ENCODE results near the gene IQSEC1.

The IQSEC1 gene

DNA sequence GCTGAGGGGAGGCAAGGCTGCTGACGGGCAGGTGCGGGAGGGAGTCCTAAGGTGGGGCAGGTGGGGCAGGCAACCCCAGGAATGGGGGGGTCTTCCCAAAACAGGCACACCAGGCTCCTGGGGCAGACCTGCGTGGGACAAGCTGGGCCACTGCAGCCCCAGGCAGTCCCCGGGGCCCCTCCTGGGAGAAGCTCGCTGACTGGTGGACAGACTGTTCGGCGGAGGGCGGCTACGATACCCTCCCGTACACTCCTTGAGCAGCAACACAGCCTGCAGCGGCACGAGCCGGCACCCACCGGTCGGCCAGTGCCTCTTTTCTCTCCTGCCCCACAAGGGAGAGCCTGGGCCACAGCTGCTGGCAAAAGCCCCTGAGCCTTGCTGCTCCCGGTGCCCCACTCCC is 165.9 kb downstream of the IQSEC1 start:
- H3K4me3 ChIP-seq (ENCODE audit: control insufficient read depth, low read depth, low read length) = no peak overlapping the region
- no peak for DNase-seq (ENCODE audit: low read depth)
- TF ChIP-seq, protein P1, sequence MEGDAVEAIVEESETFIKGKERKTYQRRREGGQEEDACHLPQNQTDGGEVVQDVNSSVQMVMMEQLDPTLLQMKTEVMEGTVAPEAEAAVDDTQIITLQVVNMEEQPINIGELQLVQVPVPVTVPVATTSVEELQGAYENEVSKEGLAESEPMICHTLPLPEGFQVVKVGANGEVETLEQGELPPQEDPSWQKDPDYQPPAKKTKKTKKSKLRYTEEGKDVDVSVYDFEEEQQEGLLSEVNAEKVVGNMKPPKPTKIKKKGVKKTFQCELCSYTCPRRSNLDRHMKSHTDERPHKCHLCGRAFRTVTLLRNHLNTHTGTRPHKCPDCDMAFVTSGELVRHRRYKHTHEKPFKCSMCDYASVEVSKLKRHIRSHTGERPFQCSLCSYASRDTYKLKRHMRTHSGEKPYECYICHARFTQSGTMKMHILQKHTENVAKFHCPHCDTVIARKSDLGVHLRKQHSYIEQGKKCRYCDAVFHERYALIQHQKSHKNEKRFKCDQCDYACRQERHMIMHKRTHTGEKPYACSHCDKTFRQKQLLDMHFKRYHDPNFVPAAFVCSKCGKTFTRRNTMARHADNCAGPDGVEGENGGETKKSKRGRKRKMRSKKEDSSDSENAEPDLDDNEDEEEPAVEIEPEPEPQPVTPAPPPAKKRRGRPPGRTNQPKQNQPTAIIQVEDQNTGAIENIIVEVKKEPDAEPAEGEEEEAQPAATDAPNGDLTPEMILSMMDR (conservative IDR thresholded peaks at IDR 0.05; ENCODE audit: control insufficient read depth, insufficient read depth, low read depth, low read length) = no peak

DNA sequence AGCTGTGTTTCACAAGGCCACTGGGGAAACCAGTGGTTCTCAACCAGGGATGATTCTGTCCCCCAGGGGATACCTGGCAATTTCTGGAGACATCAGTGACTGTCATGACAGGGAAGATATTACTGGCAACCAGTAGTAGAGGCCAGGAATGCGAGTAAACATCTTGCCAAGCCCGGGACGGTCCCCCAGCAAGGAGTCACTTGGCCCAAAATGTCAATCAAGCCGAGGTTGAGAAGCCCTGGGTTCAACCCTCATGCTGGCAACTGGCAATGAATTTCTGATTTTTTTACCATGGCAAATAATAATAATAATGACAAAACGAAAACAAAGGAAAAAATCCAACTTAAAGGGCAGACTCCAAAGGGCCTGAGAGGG is 166.3 kb downstream of the IQSEC1 start:
- H3K4me3 ChIP-seq (ENCODE audit: control insufficient read depth, low read depth, low read length) = no peak overlapping the region
- TF ChIP-seq, protein P1 (conservative IDR thresholded peaks at IDR 0.05; ENCODE audit: control insufficient read depth, insufficient read depth, low read depth, low read length) = no peak
- no peak for DNase-seq (ENCODE audit: low read depth)

DNA sequence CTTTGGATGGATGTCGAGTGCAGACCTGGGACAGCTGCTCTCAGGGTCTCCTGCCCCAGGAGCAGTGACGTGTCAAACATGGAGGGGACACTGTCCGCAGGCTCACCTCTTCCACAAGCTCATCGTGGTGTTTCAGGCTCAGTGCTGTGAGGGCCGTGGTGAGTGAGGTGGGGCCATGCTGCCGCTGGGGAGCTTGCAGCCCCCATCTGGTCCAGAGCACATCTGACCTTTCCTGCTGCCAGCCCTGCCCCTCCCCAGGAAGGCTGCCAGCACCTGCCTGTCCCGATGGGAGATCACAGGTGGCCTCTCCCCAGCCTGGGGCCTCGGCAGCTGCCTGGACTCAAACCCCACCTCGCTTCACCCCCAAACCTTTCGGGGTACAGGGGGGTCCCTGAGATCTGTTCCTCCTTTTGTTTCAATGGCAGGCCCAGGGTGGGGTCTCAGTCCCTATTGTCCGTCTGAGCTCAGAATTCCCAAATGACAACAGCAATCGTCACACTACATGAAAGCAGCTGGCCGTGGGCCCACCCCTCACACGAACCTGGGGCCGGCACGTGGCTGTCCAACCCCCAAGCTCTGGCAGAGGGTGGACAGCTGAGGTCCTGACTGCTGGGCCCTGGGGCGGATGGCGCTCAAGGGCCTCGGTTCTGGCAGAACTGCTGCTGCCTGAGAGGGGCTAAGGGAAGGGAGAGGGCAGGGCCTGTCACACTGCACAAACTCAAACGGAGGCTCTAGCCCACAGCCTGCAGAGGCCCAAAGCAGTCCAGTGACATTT is 166.9 kb downstream of the IQSEC1 start:
- no peak overlapping the region for H3K4me3 ChIP-seq (ENCODE audit: control insufficient read depth, low read depth, low read length)
- TF ChIP-seq, protein P1 (conservative IDR thresholded peaks at IDR 0.05; ENCODE audit: control insufficient read depth, insufficient read depth, low read depth, low read length) = no peak
- no peak for DNase-seq (ENCODE audit: low read depth)

DNA sequence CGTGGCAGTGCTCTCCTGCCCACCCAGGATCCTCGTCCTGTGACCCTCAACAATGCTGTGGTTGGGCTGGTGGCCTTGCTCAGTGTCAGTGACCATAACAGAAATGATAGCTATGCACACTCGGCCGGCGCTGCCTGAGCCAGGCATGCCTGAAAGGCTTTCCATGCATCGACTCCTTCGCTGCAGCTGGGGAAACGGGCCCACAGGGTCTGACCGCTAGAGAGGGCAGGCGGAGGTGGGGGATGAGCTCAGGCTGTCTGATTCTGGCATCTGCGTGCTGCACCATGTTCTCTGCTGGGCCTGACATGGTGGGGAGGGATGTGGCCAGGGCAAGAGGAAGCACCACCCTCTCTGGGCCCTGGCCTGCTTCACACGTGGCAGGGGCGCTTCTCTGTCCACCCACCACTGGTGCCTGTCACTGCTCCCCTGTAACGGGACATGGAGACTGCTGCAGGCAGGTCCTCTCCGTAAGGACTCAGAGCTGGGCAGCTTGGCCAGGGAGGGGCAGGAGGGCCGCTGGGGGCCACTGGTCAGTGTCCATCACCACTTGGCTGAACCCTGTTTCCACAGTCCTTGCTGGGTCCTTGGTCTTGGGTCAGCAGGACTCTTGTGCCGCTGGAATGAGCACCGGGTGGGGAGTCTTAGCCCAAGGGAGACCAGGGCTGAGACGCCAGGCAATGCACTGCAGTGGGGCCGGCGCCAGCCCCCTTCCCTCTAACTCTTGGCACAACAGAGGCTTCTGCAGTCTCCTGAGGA is 167.7 kb downstream of the IQSEC1 start:
- DNase-seq (ENCODE audit: low read depth) = no peak
- H3K4me3 ChIP-seq (ENCODE audit: control insufficient read depth, low read depth, low read length) = no peak overlapping the region
- TF ChIP-seq, protein P1 (conservative IDR thresholded peaks at IDR 0.05; ENCODE audit: control insufficient read depth, insufficient read depth, low read depth, low read length) = no peak

DNA sequence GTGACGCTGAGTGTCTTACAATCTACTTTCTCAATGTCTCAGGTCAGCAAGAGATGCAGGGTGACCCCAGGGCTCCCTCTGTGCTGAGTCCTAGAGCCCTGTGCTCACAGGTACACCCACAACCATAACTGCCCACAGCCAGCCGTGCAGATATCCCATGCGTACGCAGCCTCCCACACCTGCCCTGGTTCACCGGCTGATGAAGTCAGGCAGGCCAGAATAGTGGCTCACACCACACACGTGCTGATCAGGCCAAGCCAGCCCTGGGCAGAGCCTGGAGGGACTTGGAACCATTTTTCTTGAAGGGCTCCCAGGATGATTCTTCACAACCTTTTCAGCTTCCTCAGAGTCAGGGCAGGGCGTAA is 168.3 kb downstream of the IQSEC1 start:
- TF ChIP-seq, protein P1 (conservative IDR thresholded peaks at IDR 0.05; ENCODE audit: control insufficient read depth, insufficient read depth, low read depth, low read length) = no peak
- H3K4me3 ChIP-seq (ENCODE audit: control insufficient read depth, low read depth, low read length) = no peak overlapping the region
- no peak for DNase-seq (ENCODE audit: low read depth)

DNA sequence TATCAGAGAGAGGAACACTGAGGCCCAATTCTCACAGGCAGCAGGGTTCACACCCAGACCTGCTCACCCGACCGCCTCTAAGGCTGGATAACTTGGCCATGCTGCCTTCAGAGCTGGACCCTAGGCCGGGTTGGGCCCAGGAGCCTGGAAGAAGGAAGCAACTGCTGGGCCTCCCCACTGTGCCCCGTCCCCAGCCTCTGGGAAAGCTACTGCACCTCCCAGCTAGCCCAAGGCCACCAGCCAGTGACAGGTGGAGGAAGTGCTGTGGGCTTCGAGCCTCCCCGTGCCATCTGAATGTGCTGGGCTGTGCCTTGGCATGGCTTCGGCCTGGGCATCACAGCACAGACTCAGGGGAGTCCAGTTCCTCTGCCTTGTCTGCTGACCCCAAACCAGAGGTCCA is 169.3 kb downstream of the IQSEC1 start:
- TF ChIP-seq, protein P1 (conservative IDR thresholded peaks at IDR 0.05; ENCODE audit: control insufficient read depth, insufficient read depth, low read depth, low read length) = no peak

More for the DNA sequence above, 169.3 kb downstream of the IQSEC1 start:
- DNase-seq (ENCODE audit: low read depth) = no peak
- no peak overlapping the region for H3K4me3 ChIP-seq (ENCODE audit: control insufficient read depth, low read depth, low read length)

Data from fibroblast of mammary gland (primary cell).